ENCODE measurements around the gene PSMA2.
A peak's percentile ranks its signal among the peaks of the same experiment; 100 is the strongest.

PSMA2 gene

DNA sequence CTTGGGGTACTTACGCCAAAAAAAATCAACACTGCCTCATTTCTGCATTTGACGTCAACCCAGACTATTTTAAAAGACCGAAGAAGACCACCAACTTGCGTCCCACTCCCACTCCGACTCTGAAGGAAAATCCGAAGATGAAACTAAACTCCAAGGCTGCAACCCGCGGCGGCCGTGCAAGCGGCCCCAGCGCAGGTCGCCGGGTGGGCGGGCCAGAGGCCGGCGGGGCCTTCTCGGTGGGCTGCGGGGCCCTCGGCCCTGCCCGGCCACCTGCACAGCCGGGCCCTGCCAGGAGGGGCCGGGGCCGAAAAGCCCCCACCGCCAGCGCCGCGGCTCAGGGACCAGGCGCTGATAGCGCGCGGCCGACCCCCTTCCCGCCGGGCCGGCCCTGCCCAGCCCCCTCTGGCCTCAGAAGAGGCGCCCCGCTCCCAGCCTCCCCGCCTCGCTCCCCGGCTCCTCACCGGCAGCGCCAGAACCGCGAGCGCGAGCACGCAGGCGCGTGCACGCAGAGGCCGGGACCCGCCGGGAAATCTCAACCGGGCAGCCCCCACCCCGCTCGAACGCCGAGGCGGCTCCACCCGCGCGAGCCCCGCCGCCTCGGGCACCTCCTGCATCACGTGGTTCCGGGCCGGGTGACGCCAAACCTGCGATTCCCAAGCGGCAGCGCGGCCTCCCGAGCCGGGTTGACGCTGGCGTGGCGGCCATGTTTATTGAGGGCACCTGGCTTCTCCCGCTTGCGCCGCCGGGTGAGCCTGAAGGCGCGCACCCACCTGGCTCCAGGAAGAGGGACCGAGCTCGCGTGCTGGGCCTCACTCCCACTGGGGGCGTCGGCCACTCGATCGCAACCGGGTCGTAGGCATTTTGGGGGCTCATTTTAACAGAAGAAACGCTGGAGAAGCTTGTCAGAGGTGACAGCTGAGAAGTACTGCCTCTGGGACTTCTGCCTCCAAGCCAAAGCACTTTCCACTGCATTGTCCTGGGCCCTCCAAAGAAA is 20.2 kb downstream of the PSMA2 start, which contains the start of gene C7orf25:
TSS of gene C7orf25 (minus strand) at position 617 of the 994 bp plus-strand sequence. CDS start 1,170 bp downstream, outside the sequence.
- no peaks in the 10 kb centered on the region for H3K9me3 ChIP-seq (ENCODE audit: severe bottlenecking)
- peak; percentile 85 for ATAC-seq (ENCODE audit: low read depth)
- H3K36me3 ChIP-seq (ENCODE audit: low read depth): peaks cover 28% of the 10 kb centered on the region
- peak within 1 kb of the TSS; percentile 77 for H3K27ac ChIP-seq (ENCODE audit: poor library complexity, severe bottlenecking)
- H3K4me3 ChIP-seq (ENCODE audit: severe bottlenecking): peak within 1 kb of the TSS; percentile 74
- H3K4me1 ChIP-seq (ENCODE audit: insufficient read depth, poor library complexity, severe bottlenecking): peaks cover 31% of the 10 kb centered on the region
- no peaks in the 10 kb centered on the region for H3K27me3 ChIP-seq (ENCODE audit: insufficient read depth, poor library complexity, severe bottlenecking)
- TF ChIP-seq, protein P1, sequence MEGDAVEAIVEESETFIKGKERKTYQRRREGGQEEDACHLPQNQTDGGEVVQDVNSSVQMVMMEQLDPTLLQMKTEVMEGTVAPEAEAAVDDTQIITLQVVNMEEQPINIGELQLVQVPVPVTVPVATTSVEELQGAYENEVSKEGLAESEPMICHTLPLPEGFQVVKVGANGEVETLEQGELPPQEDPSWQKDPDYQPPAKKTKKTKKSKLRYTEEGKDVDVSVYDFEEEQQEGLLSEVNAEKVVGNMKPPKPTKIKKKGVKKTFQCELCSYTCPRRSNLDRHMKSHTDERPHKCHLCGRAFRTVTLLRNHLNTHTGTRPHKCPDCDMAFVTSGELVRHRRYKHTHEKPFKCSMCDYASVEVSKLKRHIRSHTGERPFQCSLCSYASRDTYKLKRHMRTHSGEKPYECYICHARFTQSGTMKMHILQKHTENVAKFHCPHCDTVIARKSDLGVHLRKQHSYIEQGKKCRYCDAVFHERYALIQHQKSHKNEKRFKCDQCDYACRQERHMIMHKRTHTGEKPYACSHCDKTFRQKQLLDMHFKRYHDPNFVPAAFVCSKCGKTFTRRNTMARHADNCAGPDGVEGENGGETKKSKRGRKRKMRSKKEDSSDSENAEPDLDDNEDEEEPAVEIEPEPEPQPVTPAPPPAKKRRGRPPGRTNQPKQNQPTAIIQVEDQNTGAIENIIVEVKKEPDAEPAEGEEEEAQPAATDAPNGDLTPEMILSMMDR (IDR thresholded peaks at IDR 0.05; ENCODE audit: poor library complexity, severe bottlenecking): no peak
- peak; percentile 95 for DNase-seq (ENCODE audit: low spot score)

DNA sequence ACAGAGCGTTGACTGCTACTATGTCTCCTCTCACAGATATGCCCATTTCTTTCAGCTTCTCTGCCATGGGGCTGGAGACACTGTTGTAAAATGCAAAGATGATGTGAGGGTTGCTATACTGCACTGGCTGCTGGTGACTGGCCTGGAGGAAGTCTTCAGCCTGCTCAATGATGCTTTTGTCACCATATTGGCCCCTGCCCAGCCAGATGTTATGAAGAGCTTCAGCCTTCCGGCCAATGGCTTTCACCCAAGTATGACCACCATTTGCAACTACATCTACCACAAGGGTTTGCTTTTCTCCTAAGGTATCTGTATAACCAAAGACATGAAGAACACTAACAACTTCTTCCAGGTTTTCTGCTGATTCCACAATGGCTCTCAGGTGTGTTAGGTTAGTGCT is 21.7 kb downstream of the PSMA2 start:
- ATAC-seq (ENCODE audit: low read depth) (no peak), DNase-seq (ENCODE audit: low spot score) (no peak)
- H3K4me1 ChIP-seq (ENCODE audit: insufficient read depth, poor library complexity, severe bottlenecking): peaks cover 29% of the 10 kb centered on the region
- no peak overlapping the region for H3K27ac ChIP-seq (ENCODE audit: poor library complexity, severe bottlenecking)
- H3K36me3 ChIP-seq (ENCODE audit: low read depth): peaks cover 15% of the 10 kb centered on the region; the same call in 1 of the 2 replicates
- no peak overlapping the region for H3K4me3 ChIP-seq (ENCODE audit: severe bottlenecking)
- TF ChIP-seq, protein P1 (IDR thresholded peaks at IDR 0.05; ENCODE audit: poor library complexity, severe bottlenecking): no peak
- no peaks in the 10 kb centered on the region for H3K9me3 ChIP-seq (ENCODE audit: severe bottlenecking)
- no peaks in the 10 kb centered on the region for H3K27me3 ChIP-seq (ENCODE audit: insufficient read depth, poor library complexity, severe bottlenecking)

DNA sequence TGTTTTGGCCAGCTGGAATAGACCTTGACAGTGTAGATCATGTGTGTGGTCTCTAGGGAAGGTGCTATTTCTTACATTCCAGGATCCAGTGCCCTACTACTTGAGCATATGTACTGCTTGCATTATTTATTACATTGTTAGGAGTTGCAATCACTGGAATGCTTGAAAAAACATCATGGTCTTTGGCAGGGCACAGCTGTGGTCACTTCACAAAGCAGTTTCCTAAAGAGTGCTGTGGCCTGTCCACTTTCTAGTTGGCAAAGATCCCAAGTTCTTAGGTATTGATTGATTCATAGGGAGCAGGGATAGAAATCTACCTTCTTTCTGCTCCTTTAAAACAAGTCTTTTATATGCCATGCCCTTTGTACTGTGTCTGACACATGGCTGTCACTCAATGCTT is 24.7 kb downstream of the PSMA2 start:
- TF ChIP-seq, protein P1 (IDR thresholded peaks at IDR 0.05; ENCODE audit: poor library complexity, severe bottlenecking): no peak
- ATAC-seq (ENCODE audit: low read depth) (no peak), DNase-seq (ENCODE audit: low spot score) (no peak)
- no peak overlapping the region for H3K4me3 ChIP-seq (ENCODE audit: severe bottlenecking)
- H3K27me3 ChIP-seq (ENCODE audit: insufficient read depth, poor library complexity, severe bottlenecking): no peaks in the 10 kb centered on the region
- peaks cover 7% of the 10 kb centered on the region for H3K4me1 ChIP-seq (ENCODE audit: insufficient read depth, poor library complexity, severe bottlenecking)
- 0 out of 2 replicates have a peak, but pooled peaks cover 13% of the 10 kb centered on the region for H3K36me3 ChIP-seq (ENCODE audit: low read depth)
- no peaks in the 10 kb centered on the region for H3K9me3 ChIP-seq (ENCODE audit: severe bottlenecking)
- no peak overlapping the region for H3K27ac ChIP-seq (ENCODE audit: poor library complexity, severe bottlenecking)

DNA sequence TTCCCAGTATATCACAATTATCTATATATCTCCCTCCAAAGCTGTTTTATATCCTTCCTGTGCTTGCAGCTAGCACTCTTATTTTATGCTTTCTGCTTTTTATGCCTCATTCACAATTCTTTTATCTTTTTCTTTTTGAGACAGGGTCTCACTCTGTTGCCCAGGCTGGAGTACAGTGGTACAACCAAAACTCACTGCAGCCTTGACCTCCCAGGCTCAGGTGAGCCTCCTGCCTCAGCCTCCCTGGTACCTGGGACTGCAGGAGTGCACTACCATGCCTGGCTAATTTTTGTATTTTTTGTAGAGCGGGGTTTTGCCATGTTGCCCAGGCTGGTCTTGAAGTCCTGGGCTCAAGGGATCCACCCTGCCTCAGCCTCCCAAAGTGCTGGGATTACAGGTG is 25.8 kb downstream of the PSMA2 start:
- Histone ChIP-seq H3K27me3 (ENCODE audit: insufficient read depth, poor library complexity, severe bottlenecking) (no peaks in the 10 kb centered on the region), H3K4me1 (ENCODE audit: insufficient read depth, poor library complexity, severe bottlenecking) (peaks cover 4% of the 10 kb centered on the region), H3K4me3 (ENCODE audit: severe bottlenecking) (no peak overlapping the region), H3K27ac (ENCODE audit: poor library complexity, severe bottlenecking) (no peak overlapping the region), H3K36me3 (ENCODE audit: low read depth) (0 out of 2 replicates have a peak, but pooled peaks cover 13% of the 10 kb centered on the region), H3K9me3 (ENCODE audit: severe bottlenecking) (no peaks in the 10 kb centered on the region)
- TF ChIP-seq, protein P1 (IDR thresholded peaks at IDR 0.05; ENCODE audit: poor library complexity, severe bottlenecking): no peak
- ATAC-seq (ENCODE audit: low read depth) (no peak), DNase-seq (ENCODE audit: low spot score) (no peak)
